Measurements from ENCODE around the gene B4GALT2. TPM values are rescaled to one million over a fixed set of nuclear protein-coding genes. Genes with fewer than 3 reads are reported as not detected.

Gene B4GALT2
- total and polyA plus RNA-seq, 2 of the 4 experiments (the other 2 are of a cell fraction), result 52.3 to 60.8 TPM

DNA sequence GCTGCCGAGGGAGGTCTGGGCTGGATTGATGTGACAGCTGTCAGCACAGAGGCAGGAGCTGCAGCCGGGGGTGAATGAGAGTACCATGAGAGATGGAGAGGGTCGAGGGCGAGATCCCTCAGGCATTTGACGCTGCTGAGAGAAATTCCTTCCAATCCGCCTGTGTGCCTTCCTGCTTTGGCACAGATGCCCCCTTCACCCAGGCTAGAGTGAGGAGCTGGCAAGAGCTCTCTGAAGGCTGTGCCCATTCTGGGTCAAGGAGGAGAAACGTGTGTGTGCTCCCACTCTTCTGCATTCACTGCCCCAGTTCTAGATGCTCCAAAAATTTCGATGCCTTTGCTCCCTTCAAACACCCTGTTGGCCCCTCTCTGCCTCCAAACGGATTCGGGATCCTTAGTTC is 40.6 kb upstream of the B4GALT2 start:
- intact Hi-C loops (cut with micrococcal nuclease), result no loop called here
- no peak overlapping the region for H3K4me3 ChIP-seq (ENCODE audit: insufficient read depth, low read depth, low read length)
- H3K23ac ChIP-seq (ENCODE audit: low read depth, low read length), result no peak overlapping the region
- H3K9me3 ChIP-seq (ENCODE audit: control insufficient read depth, insufficient read depth, low read length), result no peaks in the 10 kb centered on the region
- no peak overlapping the region for H3K4me2 ChIP-seq (ENCODE audit: low read depth, low read length)
- H2AK5ac ChIP-seq (ENCODE audit: low read depth, low read length), result no peak overlapping the region
- TF ChIP-seq MAZ (IDR thresholded peaks at IDR 0.05; ENCODE audit: borderline replicate concordance, low read depth, low read length), result no peak
- TF ChIP-seq CHD1 (IDR thresholded peaks at IDR 0.05; ENCODE audit: low read depth, low read length), result no peak
- TF ChIP-seq, protein P1, sequence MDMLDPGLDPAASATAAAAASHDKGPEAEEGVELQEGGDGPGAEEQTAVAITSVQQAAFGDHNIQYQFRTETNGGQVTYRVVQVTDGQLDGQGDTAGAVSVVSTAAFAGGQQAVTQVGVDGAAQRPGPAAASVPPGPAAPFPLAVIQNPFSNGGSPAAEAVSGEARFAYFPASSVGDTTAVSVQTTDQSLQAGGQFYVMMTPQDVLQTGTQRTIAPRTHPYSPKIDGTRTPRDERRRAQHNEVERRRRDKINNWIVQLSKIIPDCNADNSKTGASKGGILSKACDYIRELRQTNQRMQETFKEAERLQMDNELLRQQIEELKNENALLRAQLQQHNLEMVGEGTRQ (IDR thresholded peaks at IDR 0.05; ENCODE audit: low read depth, low read length), result no peak
- TF ChIP-seq RFX5 (IDR thresholded peaks at IDR 0.05; ENCODE audit: low read depth, low read length), result no peak
- no peak for TF ChIP-seq FOS (IDR thresholded peaks at IDR 0.05; ENCODE audit: low read depth, low read length)
- TF ChIP-seq, protein P2, sequence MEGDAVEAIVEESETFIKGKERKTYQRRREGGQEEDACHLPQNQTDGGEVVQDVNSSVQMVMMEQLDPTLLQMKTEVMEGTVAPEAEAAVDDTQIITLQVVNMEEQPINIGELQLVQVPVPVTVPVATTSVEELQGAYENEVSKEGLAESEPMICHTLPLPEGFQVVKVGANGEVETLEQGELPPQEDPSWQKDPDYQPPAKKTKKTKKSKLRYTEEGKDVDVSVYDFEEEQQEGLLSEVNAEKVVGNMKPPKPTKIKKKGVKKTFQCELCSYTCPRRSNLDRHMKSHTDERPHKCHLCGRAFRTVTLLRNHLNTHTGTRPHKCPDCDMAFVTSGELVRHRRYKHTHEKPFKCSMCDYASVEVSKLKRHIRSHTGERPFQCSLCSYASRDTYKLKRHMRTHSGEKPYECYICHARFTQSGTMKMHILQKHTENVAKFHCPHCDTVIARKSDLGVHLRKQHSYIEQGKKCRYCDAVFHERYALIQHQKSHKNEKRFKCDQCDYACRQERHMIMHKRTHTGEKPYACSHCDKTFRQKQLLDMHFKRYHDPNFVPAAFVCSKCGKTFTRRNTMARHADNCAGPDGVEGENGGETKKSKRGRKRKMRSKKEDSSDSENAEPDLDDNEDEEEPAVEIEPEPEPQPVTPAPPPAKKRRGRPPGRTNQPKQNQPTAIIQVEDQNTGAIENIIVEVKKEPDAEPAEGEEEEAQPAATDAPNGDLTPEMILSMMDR (conservative IDR thresholded peaks at IDR 0.05; ENCODE audit: low read depth, low read length), result no peak
- no peak for TF ChIP-seq NFE2L2 (IDR thresholded peaks at IDR 0.05; ENCODE audit: low read depth, low read length)
- no peak for TF ChIP-seq RAD21 (IDR thresholded peaks at IDR 0.05; ENCODE audit: low read length)
- H3K9me1 ChIP-seq (ENCODE audit: insufficient read depth, low read length), result peaks cover 3% of the 10 kb centered on the region; the same call in 1 of the 2 replicates
- ATAC-seq (ENCODE audit: low read depth), result no peak
- in situ Hi-C loops (cut with MboI; ENCODE audit: low sequenced_read_pairs), result no loop called here
- no peak overlapping the region for H2AFZ ChIP-seq (replicated peaks; ENCODE audit: low read length, poor library complexity)
- no peak overlapping the region for H3K18ac ChIP-seq (ENCODE audit: low read depth, low read length)
- ChIA-PET POLR2A (ENCODE audit: unreplicated experiment) (interaction anchor here (0.6 kb wide), 1 partner anchor 249 kb away, joined by 3 read pairs; no protein-coding TSS in a partner anchor), CTCF (interaction anchor here (1.1 kb wide), 1 partner anchor 175 kb away, joined by 6 read pairs; no protein-coding TSS in a partner anchor)
- H3K56ac ChIP-seq (ENCODE audit: extremely low read depth, insufficient read depth, low read length), result no peak overlapping the region
- H2BK15ac ChIP-seq (ENCODE audit: low read depth, low read length), result no peak overlapping the region
- no peak overlapping the region for H2BK5ac ChIP-seq (ENCODE audit: low read depth, low read length, poor library complexity, severe bottlenecking)
- no peak overlapping the region for H4K91ac ChIP-seq (ENCODE audit: insufficient read depth, low read depth, low read length)
- peaks cover 4% of the 10 kb centered on the region; the same call in 1 of the 2 replicates for H3K4me1 ChIP-seq (ENCODE audit: control insufficient read depth, insufficient read depth, low read length)
- dilution Hi-C loops (cut with HindIII; ENCODE audit: low sequenced_read_pairs, unreplicated experiment), result no loop called here
- no peak overlapping the region for H2AK9ac ChIP-seq (replicated peaks; ENCODE audit: low read depth, low read length, poor library complexity)
- DNase-seq, result no peak
- peaks cover 0 to 3% of the 10 kb centered on the region in 2 experiments; a peak in 1 of 4 replicates for H3K79me1 ChIP-seq (ENCODE audit: low read depth in 1 of 2, low read length in 2 of 2)
- H4K5ac ChIP-seq (ENCODE audit: low read depth, low read length), result no peak overlapping the region
- no peak overlapping the region for H3K9ac ChIP-seq (ENCODE audit: low read depth, low read length)
- H2BK120ac ChIP-seq (ENCODE audit: low read depth, low read length), result no peak overlapping the region
- H3K27me3 ChIP-seq (ENCODE audit: control insufficient read depth, insufficient read depth, low read length), result no peaks in the 10 kb centered on the region; the same call in 1 of the 2 replicates
- H3K36me3 ChIP-seq (ENCODE audit: control insufficient read depth, insufficient read depth, low read length), result no peaks in the 10 kb centered on the region
- WGBS, 2 experiments (ENCODE audit: extremely low coverage in 2 of 2, insufficient read length in 1 of 2), result 56% methylated on average over 3 of the region's 10 CpGs; no CpG with 5 or more reads in 1 of the 2 experiments
- no peak overlapping the region for H3K27ac ChIP-seq (ENCODE audit: insufficient read depth, low read length)
- no peak overlapping the region for H3K14ac ChIP-seq (replicated peaks; ENCODE audit: low read depth, low read length)
- no peak overlapping the region for H3K4ac ChIP-seq (ENCODE audit: low read depth, low read length)
- no peak overlapping the region for H2BK20ac ChIP-seq (ENCODE audit: low read depth, low read length)
- no TSS peak for BruUV-seq (replicated peaks)
- peaks cover 3% of the 10 kb centered on the region; the same call in 1 of the 2 replicates for H4K20me1 ChIP-seq (ENCODE audit: insufficient read depth, low read length)
- no peak overlapping the region for H4K8ac ChIP-seq (ENCODE audit: low read depth in 2 of 2, low read length in 2 of 2)

Data from IMR-90 (cell line).